Activated CD4-positive, alpha-beta T cell treated with anti-CD3 and anti-CD28 coated beads, Interleukin-2, amount 10 ng/mL, durations not matched to agents 24 days and 14 days (primary cell): ENCODE data around the gene IST1. TPM values are rescaled to one million over a fixed set of nuclear protein-coding genes. Genes with fewer than 3 reads are reported as not detected.

Source experiments
- DNase-seq: peaks from one replicate; pipeline ENCODE4 v3.0.0; 2022
- H3K27ac Mint-ChIP-seq: one replicate; pipeline ENCODE4 v1.8.0; 2022; ENCODE audit warnings: mild to moderate bottlenecking, mixed read lengths
- H3K27me3 Mint-ChIP-seq: one replicate; pipeline ENCODE4 v1.8.0; 2022; ENCODE audit warnings: mixed read lengths
- H3K36me3 Mint-ChIP-seq: one replicate; pipeline ENCODE4 v1.8.0; 2022; ENCODE audit warnings: low read depth, mild to moderate bottlenecking, mixed read lengths
- H3K4me1 Mint-ChIP-seq: one replicate; pipeline ENCODE4 v1.8.0; 2021; ENCODE audit warnings: mixed read lengths
- H3K4me3 Mint-ChIP-seq: one replicate; pipeline ENCODE4 v1.8.0; 2022; ENCODE audit warnings: mild to moderate bottlenecking, moderate library complexity, mixed read lengths
- H3K9me3 Mint-ChIP-seq: one replicate; pipeline ENCODE4 v1.8.0; 2021; ENCODE audit warnings: mixed read lengths
- intact Hi-C: fragments of 100-400 bp; cut with micrococcal nuclease; formaldehyde crosslinking; loops from one replicate; pipeline ENCODE4 v1.15.1; 2023
- total RNA-seq: library from RNA; stranded (reverse); gene quantifications from 2 replicates; pipeline ENCODE4 v1.2.3, GENCODE V29; 2022

IST1 gene
- total RNA-seq = 149 and 156 TPM in 2 replicates

DNA sequence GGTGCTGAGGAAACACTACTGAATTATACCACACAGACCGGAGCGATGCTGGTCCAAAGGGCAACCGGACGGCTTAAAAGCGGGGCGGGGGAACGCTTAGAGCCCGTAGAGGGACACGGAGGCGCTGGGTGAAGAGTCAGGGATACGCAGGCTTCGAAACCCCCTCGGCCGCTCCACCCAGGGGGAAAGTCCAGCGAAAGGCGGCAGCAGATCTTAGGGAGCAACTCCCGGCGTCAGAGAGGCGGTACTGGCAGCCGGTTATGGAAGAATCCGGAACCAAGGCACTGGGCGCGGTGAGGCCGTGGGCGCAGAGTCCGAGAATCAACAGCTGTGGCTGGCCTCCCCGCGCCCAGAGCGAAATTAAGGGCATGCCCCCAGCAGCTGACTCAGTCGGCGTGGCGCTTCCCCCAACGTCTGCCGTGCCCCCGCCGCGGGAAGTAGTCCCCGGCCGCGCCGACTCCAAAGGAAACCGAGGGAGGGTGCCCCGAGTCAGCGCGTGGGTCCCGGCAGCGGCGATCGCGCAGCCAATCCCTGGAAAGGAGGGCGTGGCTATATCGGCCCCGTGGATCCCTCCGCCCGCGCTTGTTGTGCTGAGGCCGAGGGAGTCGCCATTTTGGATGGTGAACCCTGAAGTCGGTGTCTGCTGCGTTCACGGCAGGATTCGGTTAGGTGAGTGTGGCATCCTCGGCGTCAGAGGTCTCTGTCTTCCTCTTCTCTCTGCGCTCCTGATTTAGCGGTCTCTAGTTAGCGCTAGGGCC lies at the start of gene IST1:
Gene IST1 (plus strand): TSS at position 611 of the 758 bp plus-strand sequence. CDS start 20,110 bp downstream, outside the sequence.
- Mint-ChIP-seq H3K27me3 (peaks cover 1% of the 10 kb centered on the region), H3K4me1 (peaks cover 11% of the 10 kb centered on the region), H3K27ac (peak within 1 kb of the TSS; percentile 95), H3K9me3 (no peaks in the 10 kb centered on the region), H3K36me3 (peaks cover 10% of the 10 kb centered on the region), H3K4me3 (peak within 1 kb of the TSS; percentile 95)
- intact Hi-C loops = loop anchor here (1.0 to 5.0 kb wide), 8 partner anchors 11 to 199 kb away; partner anchors contain the start of genes AP1G1, ATXN1L, DHODH and PHLPP2
- DNase-seq = peak; percentile 99

DNA sequence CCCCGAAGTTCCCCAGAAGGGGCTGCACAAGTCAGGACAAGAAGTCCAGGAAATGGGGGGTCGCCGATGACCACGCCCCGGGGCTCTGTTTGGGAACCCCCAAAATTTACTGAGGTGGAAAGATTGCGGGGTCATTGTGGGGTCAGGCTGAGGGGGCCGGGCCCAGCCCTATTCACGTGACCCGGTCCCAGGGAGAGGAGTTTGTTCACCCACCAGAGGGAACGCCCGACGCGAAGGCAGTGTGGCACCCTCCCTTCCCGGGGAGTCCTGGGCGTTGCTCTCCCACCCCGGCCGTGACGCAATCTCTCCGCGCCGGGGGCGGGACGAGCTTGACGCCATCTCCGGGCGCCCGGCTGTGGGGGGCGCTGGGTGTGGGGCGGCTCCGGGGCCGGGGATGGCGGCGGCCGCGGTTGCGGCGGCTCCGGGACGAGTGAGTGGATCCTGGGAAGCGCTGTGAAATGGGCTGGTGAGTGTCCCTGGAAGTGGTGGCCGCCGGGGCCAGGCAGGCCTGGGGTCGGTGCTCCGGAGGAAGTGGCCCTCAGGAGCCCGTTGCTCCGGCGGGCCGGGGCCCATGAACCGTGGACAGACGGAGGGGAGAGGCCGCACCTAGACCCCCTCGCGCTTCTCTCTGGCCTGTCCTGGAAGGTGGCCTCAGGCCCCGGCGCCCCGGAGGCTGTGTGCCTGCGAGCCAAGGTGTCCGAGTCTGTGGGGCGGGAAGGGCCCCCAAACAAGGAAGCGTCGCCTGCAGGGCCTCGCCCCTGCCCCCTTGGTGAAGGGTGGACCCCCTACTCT lies 49.5 kb upstream of the IST1 start, which contains the start of gene ATXN1L:
Gene ATXN1L (plus strand): TSS at position 338 of the 792 bp plus-strand sequence. CDS start 3,765 bp downstream, outside the sequence.
- Mint-ChIP-seq H3K36me3 (peaks cover 30% of the 10 kb centered on the region), H3K9me3 (no peaks in the 10 kb centered on the region), H3K4me3 (peak within 1 kb of the TSS; percentile 96), H3K27me3 (no peaks in the 10 kb centered on the region), H3K27ac (peak within 1 kb of the TSS; percentile 97), H3K4me1 (peaks cover 45% of the 10 kb centered on the region)
- peak; percentile 99 for DNase-seq
- intact Hi-C loops = loop anchor here (1.0 kb wide), 3 partner anchors 35 to 162 kb away; partner anchors contain the start of genes DHODH and IST1

DNA sequence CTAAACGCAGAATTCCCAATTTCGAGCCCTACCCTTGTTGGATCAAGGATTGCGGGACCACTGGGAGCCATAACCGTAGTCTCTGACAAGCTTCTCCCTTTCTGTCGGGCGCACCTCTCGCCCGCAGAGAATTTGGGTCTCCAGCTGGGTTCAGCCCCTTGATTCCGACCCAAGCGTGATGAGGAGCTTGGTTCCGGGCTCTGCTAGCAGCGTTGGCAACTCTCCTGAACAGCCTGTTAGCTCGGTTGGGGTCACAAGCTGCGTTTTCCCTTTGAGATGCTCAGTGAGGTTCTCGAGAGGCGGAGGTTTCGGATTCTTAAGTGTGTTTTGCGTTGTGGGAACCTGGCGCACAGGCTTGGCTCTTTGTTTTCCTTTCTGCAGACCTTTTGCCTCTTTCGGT lies 48.9 kb upstream of the IST1 start:
- Mint-ChIP-seq H3K4me3 (peak overlapping the region; percentile 96), H3K9me3 (no peaks in the 10 kb centered on the region), H3K36me3 (peaks cover 34% of the 10 kb centered on the region), H3K27ac (peak overlapping the region; percentile 97), H3K4me1 (peaks cover 46% of the 10 kb centered on the region), H3K27me3 (no peaks in the 10 kb centered on the region)
- peak; percentile 81 for DNase-seq
- intact Hi-C loops = loop anchor here (1.0 kb wide), 1 partner anchor 35 kb away; no protein-coding TSS in a partner anchor

DNA sequence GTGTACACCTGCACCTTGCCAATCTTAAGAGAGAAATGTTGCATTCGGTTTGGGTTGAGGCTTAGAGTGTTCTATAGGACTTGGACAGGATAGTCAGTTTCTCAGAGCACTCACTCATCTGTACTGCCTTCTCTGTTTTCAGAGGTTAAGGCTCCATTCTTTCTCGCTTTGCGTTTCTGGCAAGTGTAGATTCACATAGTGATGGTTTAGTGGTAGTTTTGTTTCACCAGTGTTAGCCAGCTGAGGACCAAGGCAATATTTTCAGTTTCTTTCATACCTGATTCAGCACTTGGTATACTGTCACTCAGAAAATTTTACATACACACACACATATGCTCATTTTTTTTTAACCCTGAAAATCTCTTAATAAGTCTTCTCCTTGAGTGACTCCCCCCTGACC lies 48.2 kb upstream of the IST1 start:
- Mint-ChIP-seq H3K36me3 (peaks cover 41% of the 10 kb centered on the region), H3K4me3 (peak overlapping the region; percentile 96), H3K27me3 (no peaks in the 10 kb centered on the region), H3K27ac (peak overlapping the region; percentile 69), H3K4me1 (peaks cover 50% of the 10 kb centered on the region), H3K9me3 (no peaks in the 10 kb centered on the region)
- DNase-seq = no peak
- intact Hi-C loops = no loop called here

DNA sequence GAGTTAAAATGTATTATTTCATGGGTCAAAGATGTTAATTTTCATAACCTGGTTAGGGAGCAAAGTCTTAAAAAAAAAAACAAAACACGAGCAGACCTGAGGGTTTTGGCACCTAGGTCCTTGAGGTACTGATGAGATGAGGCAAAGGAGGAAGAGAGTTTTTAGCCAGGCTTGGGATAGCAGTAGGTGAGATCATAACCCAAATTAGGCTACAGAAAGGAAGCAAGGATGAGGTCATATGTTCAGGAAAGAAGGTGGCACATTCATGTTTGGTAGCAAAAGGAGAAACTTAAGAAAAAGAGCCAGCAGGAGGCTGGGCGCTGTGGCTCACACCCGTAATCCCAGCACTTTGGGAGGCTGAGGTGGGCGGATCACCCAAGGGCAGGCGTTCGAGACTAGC lies 46.7 kb upstream of the IST1 start:
- Mint-ChIP-seq H3K4me3 (peak overlapping the region; percentile 20), H3K27ac (peak overlapping the region; percentile 49), H3K27me3 (no peaks in the 10 kb centered on the region), H3K9me3 (no peaks in the 10 kb centered on the region), H3K4me1 (peaks cover 52% of the 10 kb centered on the region), H3K36me3 (peaks cover 46% of the 10 kb centered on the region)
- intact Hi-C loops = no loop called here
- no peak for DNase-seq

DNA sequence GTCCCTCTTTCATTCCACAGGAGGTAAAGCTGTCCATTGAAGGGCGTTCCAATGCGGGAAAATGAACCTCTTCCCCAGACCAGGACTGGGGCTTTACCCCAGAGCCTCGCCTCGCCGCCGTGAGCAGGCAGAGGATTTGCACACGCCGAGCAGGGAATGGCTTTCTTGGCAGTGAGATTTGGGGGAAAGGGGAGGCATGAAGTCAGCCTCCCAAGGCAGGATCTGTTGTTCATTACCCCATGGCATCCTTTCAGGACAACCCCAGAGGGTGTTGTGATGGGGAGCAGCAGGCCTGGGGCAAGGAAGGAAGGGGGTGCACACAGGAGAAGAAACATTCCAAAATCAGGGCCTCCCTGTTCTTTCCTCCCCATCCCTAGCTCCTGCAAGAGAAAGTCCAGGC lies 43.6 kb upstream of the IST1 start:
- H3K36me3 Mint-ChIP-seq = peaks cover 56% of the 10 kb centered on the region
- no peaks in the 10 kb centered on the region for H3K9me3 Mint-ChIP-seq
- no peaks in the 10 kb centered on the region for H3K27me3 Mint-ChIP-seq
- H3K4me1 Mint-ChIP-seq = peaks cover 63% of the 10 kb centered on the region
- no peak overlapping the region for H3K4me3 Mint-ChIP-seq
- intact Hi-C loops = no loop called here
- DNase-seq = no peak
- H3K27ac Mint-ChIP-seq = no peak overlapping the region

DNA sequence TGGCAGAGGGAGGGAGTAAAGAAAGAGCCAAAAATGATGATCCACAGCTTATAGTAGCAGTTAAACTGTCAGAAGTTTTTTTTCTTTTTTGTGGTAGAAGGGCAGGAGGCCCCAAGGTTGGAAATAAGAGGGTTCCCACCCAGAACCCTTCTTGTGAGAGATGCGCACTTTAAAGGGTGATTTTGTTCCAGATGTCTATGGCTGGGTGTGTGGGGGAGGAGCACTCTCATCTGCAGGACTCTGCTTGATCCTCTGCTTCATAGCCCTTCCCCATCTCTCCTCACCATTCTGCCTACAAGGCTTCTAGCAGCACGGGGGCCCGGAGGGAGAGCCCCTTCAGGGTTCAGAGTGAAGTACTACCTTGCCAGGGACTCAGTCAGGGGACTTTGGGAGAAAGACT lies 43.2 kb upstream of the IST1 start:
- intact Hi-C loops = no loop called here
- no peaks in the 10 kb centered on the region for H3K27me3 Mint-ChIP-seq
- peaks cover 56% of the 10 kb centered on the region for H3K36me3 Mint-ChIP-seq
- no peak overlapping the region for H3K27ac Mint-ChIP-seq
- peaks cover 59% of the 10 kb centered on the region for H3K4me1 Mint-ChIP-seq
- no peaks in the 10 kb centered on the region for H3K9me3 Mint-ChIP-seq
- DNase-seq = no peak
- no peak overlapping the region for H3K4me3 Mint-ChIP-seq

DNA sequence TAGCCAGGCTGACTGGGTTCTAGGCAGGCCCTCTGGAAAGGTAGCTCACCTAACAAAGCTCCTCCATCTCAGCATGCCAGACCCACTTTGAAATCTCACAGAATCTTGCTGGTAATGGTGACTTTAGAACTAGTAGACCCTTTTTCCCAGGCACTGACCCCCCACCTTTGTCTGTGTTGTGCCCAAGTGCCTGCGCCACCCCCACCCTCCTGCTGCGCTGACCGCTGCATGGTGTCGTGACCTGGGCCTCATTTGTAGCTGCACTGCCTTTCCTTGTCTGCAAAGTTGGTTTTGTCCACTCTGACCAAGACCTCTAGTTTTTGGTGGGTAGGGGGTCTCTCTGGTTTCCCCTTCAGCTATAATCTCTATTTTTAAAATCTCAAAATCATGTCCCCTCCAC lies 42.8 kb upstream of the IST1 start:
- Mint-ChIP-seq H3K4me3 (no peak overlapping the region), H3K4me1 (peaks cover 55% of the 10 kb centered on the region), H3K9me3 (no peaks in the 10 kb centered on the region), H3K27me3 (no peaks in the 10 kb centered on the region), H3K27ac (no peak overlapping the region), H3K36me3 (peaks cover 56% of the 10 kb centered on the region)
- intact Hi-C loops = no loop called here
- no peak for DNase-seq

DNA sequence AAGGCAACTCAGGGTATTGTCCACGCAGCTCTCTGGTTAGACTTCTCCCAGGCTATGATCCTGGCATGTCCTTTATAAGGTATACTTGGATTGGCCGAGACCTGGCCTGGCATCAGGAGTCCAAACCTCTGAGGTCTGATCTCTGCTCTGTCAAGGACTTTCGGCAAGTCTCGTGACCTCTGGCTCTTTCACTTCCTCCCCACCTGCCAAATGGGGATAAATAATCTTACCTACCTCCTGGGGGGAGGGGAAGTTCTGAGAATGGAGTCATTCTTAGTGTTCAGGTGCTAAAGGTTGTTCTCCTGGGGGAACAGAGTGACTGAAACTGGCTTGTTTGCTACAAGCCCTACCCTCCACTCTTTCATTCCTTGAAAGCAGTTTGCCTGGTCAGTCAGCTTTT lies 41.9 kb upstream of the IST1 start:
- DNase-seq = no peak
- intact Hi-C loops = no loop called here
- peak overlapping the region; percentile 45 for H3K27ac Mint-ChIP-seq
- H3K4me3 Mint-ChIP-seq = no peak overlapping the region
- peaks cover 51% of the 10 kb centered on the region for H3K36me3 Mint-ChIP-seq
- peaks cover 46% of the 10 kb centered on the region for H3K4me1 Mint-ChIP-seq
- H3K9me3 Mint-ChIP-seq = no peaks in the 10 kb centered on the region
- no peaks in the 10 kb centered on the region for H3K27me3 Mint-ChIP-seq

DNA sequence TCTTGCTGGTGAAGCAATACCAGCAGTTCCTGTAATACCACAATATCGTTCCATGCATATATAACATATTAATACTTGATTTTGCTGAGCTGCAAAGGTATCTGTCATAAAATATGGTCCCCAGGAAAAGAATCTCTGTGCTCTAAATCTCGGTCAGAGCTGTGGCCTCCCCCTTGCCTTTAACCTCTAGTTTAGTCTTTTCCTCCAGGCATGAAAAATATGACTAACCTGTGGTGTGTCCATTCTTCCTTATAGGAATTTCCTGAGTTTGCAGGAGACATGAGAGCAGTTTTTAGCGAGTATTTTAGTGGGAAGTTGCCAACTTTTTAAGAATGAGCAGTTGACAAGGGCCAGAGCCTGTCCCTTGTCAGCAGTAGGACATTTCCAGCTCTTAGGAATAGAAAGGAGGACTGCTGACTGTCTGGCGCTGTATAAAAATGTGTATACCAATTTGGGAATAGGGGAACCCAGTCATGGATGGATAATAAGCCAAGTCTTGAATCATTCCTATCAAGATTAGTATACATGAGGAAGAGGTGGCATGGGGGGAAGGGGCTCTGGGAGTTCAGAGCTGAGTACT lies 40.9 kb upstream of the IST1 start:
- no peak for DNase-seq
- Mint-ChIP-seq H3K27me3 (no peaks in the 10 kb centered on the region), H3K4me1 (peaks cover 41% of the 10 kb centered on the region), H3K9me3 (no peaks in the 10 kb centered on the region), H3K4me3 (no peak overlapping the region), H3K27ac (no peak overlapping the region), H3K36me3 (peaks cover 50% of the 10 kb centered on the region)
- intact Hi-C loops = no loop called here

DNA sequence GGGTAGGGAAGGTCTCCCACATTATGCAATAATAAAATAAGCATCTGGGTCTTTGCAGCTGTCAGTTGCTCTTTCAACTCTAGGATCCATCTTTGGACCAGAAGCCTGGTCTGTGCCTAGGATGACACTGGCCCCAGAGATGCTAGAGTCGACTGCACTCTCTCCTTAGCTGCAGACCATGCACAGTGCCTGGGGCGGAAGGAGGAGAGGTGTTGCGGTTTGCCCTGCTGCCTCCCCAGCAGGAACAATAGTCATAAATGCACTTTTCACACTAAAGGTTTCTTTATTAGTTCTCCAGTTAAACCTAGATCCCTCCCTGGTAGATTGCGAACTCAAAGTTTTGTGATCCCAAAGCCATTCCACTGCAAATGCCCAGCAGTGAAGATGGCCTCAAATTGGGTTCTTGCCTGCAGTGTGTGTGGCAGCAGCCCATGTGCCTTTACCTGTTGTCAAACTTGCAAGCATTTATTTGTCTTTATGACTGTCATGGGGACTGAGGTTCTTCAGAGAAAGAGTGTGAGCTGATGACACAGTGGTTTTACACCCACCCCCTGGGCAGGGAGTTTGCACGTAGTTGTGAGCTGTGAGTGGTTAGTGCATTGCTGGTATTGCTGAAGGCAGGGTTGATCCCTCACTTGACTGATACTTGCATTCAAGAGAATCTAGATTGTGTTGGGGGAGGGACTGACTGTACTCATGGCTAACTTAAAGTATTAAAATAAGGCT lies 39.2 kb upstream of the IST1 start:
- DNase-seq = no peak
- Mint-ChIP-seq H3K9me3 (no peaks in the 10 kb centered on the region), H3K4me3 (no peak overlapping the region), H3K27ac (peak overlapping the region; percentile 39), H3K4me1 (peaks cover 38% of the 10 kb centered on the region), H3K27me3 (no peaks in the 10 kb centered on the region), H3K36me3 (peaks cover 38% of the 10 kb centered on the region)
- intact Hi-C loops = no loop called here

DNA sequence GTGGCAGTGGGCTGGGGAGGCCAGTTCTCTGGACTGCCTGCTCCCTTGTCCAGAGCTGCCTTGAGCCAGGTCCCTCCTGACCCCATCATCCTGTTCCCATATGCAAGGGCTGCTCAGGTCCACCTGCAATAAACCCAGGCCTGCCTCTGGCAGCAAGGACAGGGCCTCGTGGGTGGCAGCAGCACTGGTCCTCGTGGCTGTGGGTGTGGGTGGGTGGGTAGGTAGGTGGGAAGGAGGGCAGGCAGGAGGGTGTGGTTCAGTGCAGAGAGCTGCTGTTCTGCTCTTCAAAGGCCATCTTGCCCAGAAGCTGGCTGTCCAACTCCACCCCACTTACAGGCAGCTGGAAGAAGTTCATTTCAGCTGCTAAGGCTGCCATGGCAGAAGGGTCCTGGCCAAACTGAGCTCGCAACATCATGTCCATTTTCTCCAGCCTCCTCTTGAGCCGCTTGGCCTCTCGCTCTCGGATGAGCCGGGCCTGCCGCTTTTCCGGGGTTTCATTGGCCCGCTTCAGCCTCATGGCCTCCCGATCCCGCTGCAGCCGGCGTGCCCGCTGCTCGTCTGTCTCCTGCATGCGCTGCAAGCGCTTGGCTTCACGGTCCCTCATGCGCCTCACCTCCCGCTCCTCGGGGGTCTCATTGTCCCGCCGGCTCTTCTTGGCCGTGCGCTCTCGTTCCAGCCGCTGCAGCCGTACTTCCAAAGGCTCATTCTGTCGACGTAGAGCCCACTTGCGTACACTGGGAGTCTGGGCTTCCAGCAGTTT lies 35.4 kb upstream of the IST1 start:
- Mint-ChIP-seq H3K4me3 (no peak overlapping the region), H3K27ac (no peak overlapping the region), H3K4me1 (peaks cover 12% of the 10 kb centered on the region), H3K9me3 (no peaks in the 10 kb centered on the region), H3K36me3 (peaks cover 31% of the 10 kb centered on the region), H3K27me3 (no peaks in the 10 kb centered on the region)
- intact Hi-C loops = no loop called here
- no peak for DNase-seq

DNA sequence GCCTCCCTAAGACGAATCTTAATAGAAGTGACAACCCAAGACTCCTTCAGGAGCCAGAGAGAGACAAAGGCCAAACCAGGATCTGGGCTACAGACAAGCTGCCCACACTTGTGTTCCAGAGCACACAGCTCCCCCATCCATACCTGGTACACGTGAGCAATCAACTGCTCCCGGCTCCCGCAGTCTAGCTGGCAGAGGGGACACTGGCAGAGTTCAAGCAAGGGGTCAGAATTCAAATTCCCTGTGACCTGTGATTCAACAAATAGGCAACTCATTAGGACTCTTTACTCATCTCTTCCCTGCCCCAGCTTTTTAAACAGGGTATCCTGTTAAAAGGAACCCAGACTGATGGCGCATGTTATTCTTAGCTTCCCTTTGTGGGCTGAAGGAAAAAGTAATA lies 31.3 kb upstream of the IST1 start:
- Mint-ChIP-seq H3K4me3 (no peak overlapping the region), H3K4me1 (peaks cover 2% of the 10 kb centered on the region), H3K36me3 (peaks cover 25% of the 10 kb centered on the region), H3K27ac (no peak overlapping the region), H3K9me3 (no peaks in the 10 kb centered on the region), H3K27me3 (no peaks in the 10 kb centered on the region)
- intact Hi-C loops = no loop called here
- DNase-seq = no peak
